Mucosa of descending colon (tissue), 3 donors: Measurements from ENCODE around the gene GLT1D1. TPM values are rescaled to one million over a fixed set of nuclear protein-coding genes. Genes with fewer than 3 reads are reported as not detected.

ENCODE experiments used
- ATAC-seq: fragments of 200-7000 bp; cut with Tn5 transposase; one replicate; pipeline ENCODE4 v1.9.1; 2020; ENCODE audit warnings: mild to moderate bottlenecking, moderate library complexity
- DNase-seq, 3 donors: peaks; one replicate each; pipeline ENCODE4 v3.0.0-alpha.2; 2020
- H3K36me3 ChIP-seq: fragments of 200-600 bp; one replicate; pipeline ENCODE4 v1.8.0; 2021; ENCODE audit warnings: low read depth, mild to moderate bottlenecking
- H3K4me1 ChIP-seq: fragments of 200-600 bp; one replicate; pipeline ENCODE4 v1.8.0; 2021; ENCODE audit warnings: low read depth, mild to moderate bottlenecking
- H3K4me3 ChIP-seq: fragments of 200-600 bp; one replicate; pipeline ENCODE4 v1.8.0; 2021; ENCODE audit warnings: mild to moderate bottlenecking
- H3K9me3 ChIP-seq: fragments of 200-600 bp; one replicate; pipeline ENCODE4 v1.8.0; 2021; ENCODE audit warnings: mild to moderate bottlenecking
- CTCF ChIP-seq: fragments of 200-600 bp; IDR thresholded peaks from one replicate; pipeline ENCODE4 v1.8.0; 2022; ENCODE audit warnings: antibody characterized with exemption, mild to moderate bottlenecking
- intact Hi-C, 2 donors: fragments of 100-400 bp; cut with DNase I in 1 of 2; cut with micrococcal nuclease in 1 of 2; formaldehyde crosslinking; loops; one replicate each; pipeline versions ENCODE4 v1.11.0 to v1.11.1; 2022; cut with DNase I, micrococcal nuclease
- total RNA-seq, 3 donors: library from RNA; stranded (reverse); fragmentation: NEBNext Ultra II Directional in 2 of 3; extraction: Animal tissue kit (Norgen Biotek cat#: 25700) in 2 of 3; gene quantifications; one replicate each; pipeline versions ENCODE4 v1.2.1 to v1.2.4, GENCODE V29; 2021 to 2023
- donor health status: DM: no; HTN: no; CAD: no; lungs with moderate emphysema.
- donor health status: DM: no; HTN: no; CAD: no.
- donor health status: DM: no; HTN: yes; CAD: no.

Gene GLT1D1
- total RNA-seq, 3 donors from 2014 or later = 0.65 to 0.73 TPM; not detected in 1

DNA sequence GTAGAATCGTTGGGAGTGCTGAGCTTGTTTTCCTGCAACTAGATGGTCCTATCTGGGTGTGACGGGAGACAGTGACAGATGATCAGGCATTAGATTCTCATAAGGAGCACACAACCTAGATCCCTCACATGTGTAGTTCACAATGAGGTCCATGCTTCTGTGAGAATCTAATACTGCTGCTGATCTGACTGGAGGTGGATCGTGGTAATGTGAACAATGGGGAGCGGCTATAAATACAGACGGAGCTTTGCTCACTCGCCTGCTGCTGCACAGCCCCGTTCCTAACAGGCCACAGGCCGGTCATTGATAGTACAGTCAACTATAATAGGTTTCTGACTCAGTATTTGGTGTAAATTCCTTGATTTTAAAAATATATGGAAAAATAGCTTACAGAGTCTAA, 138.8 kb downstream of the GLT1D1 start:
- intact Hi-C loops = no loop called here
- H3K4me1 ChIP-seq = no peaks in the 10 kb centered on the region
- no peak overlapping the region for H3K4me3 ChIP-seq
- ATAC-seq (no peak), DNase-seq (no peak)
- H3K9me3 ChIP-seq = no peaks in the 10 kb centered on the region
- no peak for TF ChIP-seq CTCF
- no peaks in the 10 kb centered on the region for H3K36me3 ChIP-seq

- Histone ChIP-seq H3K36me3 (no peaks in the 10 kb centered on the region), H3K9me3 (no peaks in the 10 kb centered on the region), H3K4me3 (no peak overlapping the region), H3K4me1 (no peaks in the 10 kb centered on the region)
- DNase-seq (no peak), ATAC-seq (no peak)
- intact Hi-C loops = no loop called here
- TF ChIP-seq CTCF = no peak
Observed at GRCh38 chr12:128992550-128992949, 139.3 kb downstream of the GLT1D1 start.

GRCh38 chr12:128994856-128995255, 141.6 kb downstream of the GLT1D1 start:
- intact Hi-C loops = no loop called here
- Histone ChIP-seq H3K9me3 (no peaks in the 10 kb centered on the region), H3K4me3 (no peak overlapping the region), H3K36me3 (no peaks in the 10 kb centered on the region), H3K4me1 (no peaks in the 10 kb centered on the region)
- no peak for TF ChIP-seq CTCF
- DNase-seq (peak in 1 of 3 donors; percentile 9), ATAC-seq (no peak)

GRCh38 chr12:128995619-128996018, 142.3 kb downstream of the GLT1D1 start:
- no peak for TF ChIP-seq CTCF
- DNase-seq (no peak), ATAC-seq (no peak)
- H3K4me1 ChIP-seq = no peaks in the 10 kb centered on the region
- no peaks in the 10 kb centered on the region for H3K9me3 ChIP-seq
- intact Hi-C loops = no loop called here
- no peak overlapping the region for H3K4me3 ChIP-seq
- H3K36me3 ChIP-seq = no peaks in the 10 kb centered on the region

- H3K9me3 ChIP-seq = no peaks in the 10 kb centered on the region
- H3K4me1 ChIP-seq = no peaks in the 10 kb centered on the region
- intact Hi-C loops = no loop called here
- H3K36me3 ChIP-seq = no peaks in the 10 kb centered on the region
- H3K4me3 ChIP-seq = no peak overlapping the region
- TF ChIP-seq CTCF = no peak
- DNase-seq (no peak), ATAC-seq (no peak)
Observed at GRCh38 chr12:129001826-129002225, 148.5 kb downstream of the GLT1D1 start.

DNA sequence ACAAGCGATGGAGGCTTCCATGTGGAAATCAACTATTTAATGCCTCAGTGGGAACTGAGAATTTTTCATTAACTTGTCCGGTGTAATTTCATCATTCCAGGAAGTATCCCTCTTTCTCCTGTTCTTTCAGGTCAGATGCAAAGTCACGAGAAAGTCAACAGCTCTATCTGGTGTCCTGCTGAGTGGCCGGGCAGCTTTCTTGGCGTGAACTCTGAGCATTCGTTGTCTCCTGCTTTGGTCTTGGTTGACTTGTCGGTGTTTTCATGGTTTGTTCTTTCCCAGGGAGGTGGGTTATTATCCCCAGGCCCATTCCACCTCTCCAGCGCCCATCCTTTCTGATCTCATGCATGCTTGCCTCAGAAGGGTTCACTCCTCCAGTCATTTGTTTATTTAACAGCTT, 149.1 kb downstream of the GLT1D1 start:
- Histone ChIP-seq H3K4me3 (no peak overlapping the region), H3K9me3 (no peaks in the 10 kb centered on the region), H3K4me1 (no peaks in the 10 kb centered on the region), H3K36me3 (no peaks in the 10 kb centered on the region)
- intact Hi-C loops = no loop called here
- no peak for TF ChIP-seq CTCF
- DNase-seq (no peak), ATAC-seq (no peak)
